ENCODE results near the gene UST. TPM values are rescaled to one million over a fixed set of nuclear protein-coding genes. Genes with fewer than 3 reads are reported as not detected.

Gene UST
- total and polyA plus RNA-seq, 9 of the 15 experiments (the other 6 are each of a cell fraction or from before 2014, with no cell fraction given) = 0.04 to 0.10 TPM; not detected in 7

- Histone ChIP-seq H3K4me1 (replicated peaks in 1 of 2; ENCODE audit: control insufficient read depth in 2 of 2, insufficient read depth in 2 of 2, low read length in 2 of 2) (no peaks in the 10 kb centered on the region), H3K79me2 (ENCODE audit: control insufficient read depth, insufficient read depth, low read length) (no peaks in the 10 kb centered on the region), H3K9me3 (replicated peaks; ENCODE audit: control insufficient read depth, insufficient read depth, low read depth, low read length) (no peaks in the 10 kb centered on the region), H3K9ac (ENCODE audit: insufficient read depth in 1 of 2, low read depth in 2 of 2, low read length in 2 of 2) (no peak overlapping the region), H3K9me1 (ENCODE audit: control insufficient read depth, insufficient read depth, low read length) (no peaks in the 10 kb centered on the region), H3K27me3 (ENCODE audit: control insufficient read depth in 2 of 2, insufficient read depth in 2 of 2, low read length in 2 of 2) (peaks cover 40 to 46% of the 10 kb centered on the region in 2 experiments), H2AFZ (ENCODE audit: low read depth, low read length) (no peak overlapping the region), H3K27ac (ENCODE audit: extremely low read depth, low read depth, low read length) (no peak overlapping the region), H3K36me3 (ENCODE audit: control insufficient read depth, insufficient read depth, low read length) (no peaks in the 10 kb centered on the region), H4K20me1 (replicated peaks; ENCODE audit: control insufficient read depth, insufficient read depth, low read length) (no peaks in the 10 kb centered on the region), H3K4me2 (ENCODE audit: insufficient read depth, low read length) (no peak overlapping the region), H3K4me3 (no peak overlapping the region)
- in situ Hi-C loops (cut with MboI) = no loop called here
- FAIRE-seq = no peak
- 3% methylated on average over 5 of the region's 5 CpGs for WGBS (ENCODE audit: insufficient coverage, low coverage, missing lambda C conversion rate)
- BruUV-seq (replicated peaks) = no TSS peak
- TF ChIP-seq NR1H2 (CRISPR knock-in tag; IDR thresholded peaks at IDR 0.05) = no peak
- no peak for TF ChIP-seq SRSF7 (optimal IDR thresholded peaks at IDR 0.05; ENCODE audit: low read depth, low read length)
- no peak for TF ChIP-seq ZBTB11 (CRISPR knock-in tag; IDR thresholded peaks at IDR 0.05)
- no peak for TF ChIP-seq SAP30 (IDR thresholded peaks at IDR 0.05; ENCODE audit: borderline replicate concordance, insufficient read depth, low read depth, low read length, poor library complexity, severe bottlenecking)
- no peak for TF ChIP-seq HNRNPH1 (optimal IDR thresholded peaks at IDR 0.05; ENCODE audit: low read depth, low read length)
- no peak for TF ChIP-seq PHB (CRISPR knock-in tag; IDR thresholded peaks at IDR 0.05)
- no peak for TF ChIP-seq GATAD2B (IDR thresholded peaks at IDR 0.05; ENCODE audit: borderline replicate concordance)
- TF ChIP-seq TAL1 (IDR thresholded peaks at IDR 0.05) = no peak
- TF ChIP-seq ZNF143 (CRISPR knock-in tag; IDR thresholded peaks at IDR 0.05) = no peak
- CTCF ChIA-PET (ENCODE audit: low intra/inter-chr PET ratio) = no interaction called here
- intact Hi-C loops (cut with micrococcal nuclease) = no loop called here
- POLR2A ChIA-PET = interaction anchor here (0.9 to 2.8 kb wide), 3 partner anchors 12 to 152 kb away, joined by 3 to 8 read pairs (median 4); no protein-coding TSS in a partner anchor
- no peak for ATAC-seq
- DNase-seq (ENCODE audit: extremely low read depth in 1 of 4, low spot score in 3 of 4) = no peak
These were observed 317.3 kb downstream of the UST start for GRCh38 chr6:149064001-149064659.
